Measurements from ENCODE around the gene HNMT. TPM values are rescaled to one million over a fixed set of nuclear protein-coding genes. Genes with fewer than 3 reads are reported as not detected.

HNMT gene
- total and polyA plus RNA-seq, 2 of the 8 experiments (the other 6 are each of a cell fraction or from before 2014, with no cell fraction given), result 1.6 to 3.6 TPM

- Histone ChIP-seq H3K14ac (ENCODE audit: insufficient read length) (no peak overlapping the region), H3K79me2 (ENCODE audit: control insufficient read depth in 1 of 2, insufficient read depth in 2 of 2, low read length in 2 of 2) (no peaks in the 10 kb centered on the region), H2AFZ (ENCODE audit: low read length) (no peak overlapping the region), H3K23ac (ENCODE audit: insufficient read length) (no peak overlapping the region), H3K4me3 (ENCODE audit: extremely low read depth in 1 of 4, insufficient read depth in 2 of 4, low read depth in 3 of 4, low read length in 4 of 4) (no peak overlapping the region), H4K20me1 (replicated peaks in 1 of 2; ENCODE audit: control insufficient read depth in 1 of 2, insufficient read depth in 2 of 2, low read length in 2 of 2) (no peaks in the 10 kb centered on the region), H4K91ac (replicated peaks; ENCODE audit: insufficient read length, low read length) (no peak overlapping the region), H2BK15ac (ENCODE audit: low read length) (no peak overlapping the region), H3K9ac (replicated peaks in 1 of 4; ENCODE audit: extremely low read depth in 1 of 4, low read depth in 3 of 4, low read length in 3 of 4) (no peak overlapping the region), H3K36me3 (ENCODE audit: control insufficient read depth in 2 of 4, insufficient read depth in 4 of 4, low read length in 3 of 4) (no peaks in the 10 kb centered on the region), H2BK120ac (replicated peaks; ENCODE audit: low read depth, low read length) (no peak overlapping the region), H3K79me1 (ENCODE audit: low read depth, low read length) (no peaks in the 10 kb centered on the region), H4K8ac (ENCODE audit: extremely low read depth, insufficient read depth, low read length) (no peak overlapping the region), H3K27me3 (replicated peaks in 1 of 4; ENCODE audit: control insufficient read depth in 3 of 4, extremely low read depth in 1 of 4, insufficient read depth in 3 of 4, low read length in 3 of 4) (peaks cover 0 to under 1% (median 0%) of the 10 kb centered on the region in 4 experiments; a peak in 1 of 7 replicates), H3K23me2 (ENCODE audit: low read depth, low read length) (no peaks in the 10 kb centered on the region), H3K4me1 (replicated peaks in 1 of 4; ENCODE audit: control insufficient read depth in 3 of 4, insufficient read depth in 4 of 4, low read length in 3 of 4) (no peaks in the 10 kb centered on the region), H4K5ac (ENCODE audit: insufficient read length, low read depth, low read length) (no peak overlapping the region), H3K9me3 (ENCODE audit: insufficient read depth in 2 of 2, low read depth in 1 of 2, low read length in 1 of 2) (no peaks in the 10 kb centered on the region), H2AK5ac (ENCODE audit: low read depth, low read length) (no peak overlapping the region), H2BK5ac (ENCODE audit: low read depth, low read length) (no peak overlapping the region), H3K18ac (ENCODE audit: extremely low read depth, low read length) (no peak overlapping the region), H3K4me2 (ENCODE audit: insufficient read depth in 1 of 2, low read depth in 2 of 2, low read length in 2 of 2) (no peak overlapping the region), H2BK20ac (ENCODE audit: low read length) (no peak overlapping the region), H3K4ac (replicated peaks; ENCODE audit: insufficient read length, low read depth, low read length) (no peak overlapping the region), H3K27ac (ENCODE audit: low read depth, low read length) (no peak overlapping the region), H3K56ac (replicated peaks; ENCODE audit: insufficient read length, low read depth, low read length) (no peak overlapping the region), H2BK12ac (ENCODE audit: low read depth, low read length) (no peak overlapping the region)
- TF ChIP-seq SAP30 (IDR thresholded peaks at IDR 0.05; ENCODE audit: insufficient read depth, insufficient replicate concordance, low read length) (no peak), CHD1 (IDR thresholded peaks at IDR 0.05; ENCODE audit: low read depth, low read length) (no peak), ASH2L (IDR thresholded peaks at IDR 0.05; ENCODE audit: low read length) (no peak), KDM4A (IDR thresholded peaks at IDR 0.05; ENCODE audit: low read depth, low read length, severe bottlenecking) (no peak), BCL11A (IDR thresholded peaks at IDR 0.05; ENCODE audit: low read depth in 2 of 2, low read length in 2 of 2) (no peak)
- ChIA-PET CTCF (ENCODE audit: partially characterized antibody) (no interaction called here), POLR2A (ENCODE audit: partially characterized antibody) (interaction anchor here (0.7 kb wide), 1 partner anchor 254 kb away, joined by 3 read pairs; no protein-coding TSS in a partner anchor)
- DNase-seq (ENCODE audit: low read depth in 1 of 2, low spot score in 2 of 2) (no peak), FAIRE-seq (no peak)
- WGBS, 2 experiments (ENCODE audit: extremely low coverage in 1 of 2, insufficient coverage in 1 of 2, insufficient read length in 1 of 2, insufficient replicate concordance in 2 of 2, low coverage in 1 of 2, low lambda C conversion rate in 2 of 2, missing lambda C conversion rate in 1 of 2), result 92% methylated on average over 4 of the region's 4 CpGs; no CpG with 5 or more reads in 1 of the 2 experiments
Observed at GRCh38 chr2:137940154-137940553, 24.1 kb upstream of the HNMT start.
